Suprapubic skin (tissue), 4 donors: ENCODE measurements around the gene WWOX. TPM values are rescaled to one million over a fixed set of nuclear protein-coding genes. Genes with fewer than 3 reads are reported as not detected.

Source experiments
- DNase-seq, 2 donors: peaks; one replicate each; pipeline ENCODE4 v3.0.0-alpha.2; 2019; ENCODE audit warnings: low spot score in 2 of 2
- H3K27ac ChIP-seq: fragments of 200-600 bp; sonication (generic); one replicate; pipeline ENCODE4 v1.5.1; 2019
- H3K27me3 ChIP-seq: fragments of 200-600 bp; sonication (generic); one replicate; pipeline ENCODE4 v1.5.1; 2019
- H3K36me3 ChIP-seq: fragments of 200-600 bp; sonication (generic); one replicate; pipeline ENCODE4 v1.5.1; 2019
- H3K4me1 ChIP-seq: fragments of 200-600 bp; sonication (generic); one replicate; pipeline ENCODE4 v1.5.1; 2019
- H3K4me3 ChIP-seq: fragments of 200-600 bp; sonication (generic); one replicate; pipeline ENCODE4 v1.5.1; 2019; ENCODE audit warnings: mild to moderate bottlenecking
- H3K9me3 ChIP-seq: fragments of 200-600 bp; sonication (generic); one replicate; pipeline ENCODE4 v1.5.1; 2019
- EP300 ChIP-seq: sonication (generic); formaldehyde crosslinking; IDR thresholded peaks from one replicate; pipeline ENCODE4 v1.6.1; 2017; ENCODE audit warnings: antibody characterized with exemption
- POLR2A ChIP-seq, 2 donors: fragments of 450-650 bp; IDR thresholded peaks; one replicate each; pipeline ENCODE4 v1.6.1; 2017; ENCODE audit warnings: antibody characterized with exemption in 2 of 2, mild to moderate bottlenecking in 2 of 2, moderate library complexity in 2 of 2
- POLR2AphosphoS5 ChIP-seq, 3 donors: sonication (generic); formaldehyde crosslinking; IDR thresholded peaks; one replicate each; pipeline ENCODE4 v1.6.1; 2017; ENCODE audit warnings: antibody characterized with exemption in 3 of 3
- WGBS: methylation state at CpG from one replicate; pipeline ENCODE4 v1.1.5; 2018; 5-methylcytosine and 5-hydroxymethylcytosine counted together
- total RNA-seq, 4 donors: library from RNA; depleted of rRNA; stranded (reverse); fragments of >200 nt; gene quantifications; one replicate each; pipeline ENCODE4 v1.1.0, GENCODE V29; 2016
- TF ChIP-seq, protein P1 (sequence below), 2 donors: fragments of 200-600 bp in 1 of 2; fragments of 450-650 bp in 1 of 2; sonication (generic) in 1 of 2; IDR thresholded peaks; one replicate each; pipeline ENCODE4 v1.5.1; 2016 to 2019; ENCODE audit warnings: antibody characterized with exemption in 2 of 2, mild to moderate bottlenecking in 1 of 2, moderate library complexity in 1 of 2

The WWOX gene
- total RNA-seq, 4 donors from 2014 or later = 29.6 to 104 (median 47.3) TPM

DNA sequence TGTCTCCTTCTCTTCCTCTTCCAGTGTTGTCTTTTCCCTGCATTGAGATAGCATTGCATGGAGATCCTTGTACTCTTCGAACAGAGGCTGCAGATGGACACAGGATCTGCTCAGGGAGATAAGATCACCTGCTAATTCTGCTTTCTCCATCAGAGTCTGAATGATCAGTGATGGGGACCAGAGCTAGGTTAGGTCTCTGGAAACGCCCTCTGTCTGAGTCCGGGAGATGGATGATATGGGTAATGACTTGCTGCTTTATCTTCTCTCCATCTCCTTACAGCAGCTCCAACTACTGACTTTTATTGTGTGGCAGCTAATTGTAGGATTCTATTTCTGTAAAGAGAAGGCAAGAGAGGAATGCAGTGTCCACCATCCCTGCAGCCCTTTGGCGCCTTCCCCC, 435.6 kb downstream of the WWOX start:
- no peak for DNase-seq
- no peaks in the 10 kb centered on the region for H3K27me3 ChIP-seq
- H3K4me1 ChIP-seq = peaks cover 9% of the 10 kb centered on the region
- 74% methylated on average over 4 of the region's 4 CpGs for WGBS
- TF ChIP-seq EP300 = no peak
- TF ChIP-seq, protein P1, sequence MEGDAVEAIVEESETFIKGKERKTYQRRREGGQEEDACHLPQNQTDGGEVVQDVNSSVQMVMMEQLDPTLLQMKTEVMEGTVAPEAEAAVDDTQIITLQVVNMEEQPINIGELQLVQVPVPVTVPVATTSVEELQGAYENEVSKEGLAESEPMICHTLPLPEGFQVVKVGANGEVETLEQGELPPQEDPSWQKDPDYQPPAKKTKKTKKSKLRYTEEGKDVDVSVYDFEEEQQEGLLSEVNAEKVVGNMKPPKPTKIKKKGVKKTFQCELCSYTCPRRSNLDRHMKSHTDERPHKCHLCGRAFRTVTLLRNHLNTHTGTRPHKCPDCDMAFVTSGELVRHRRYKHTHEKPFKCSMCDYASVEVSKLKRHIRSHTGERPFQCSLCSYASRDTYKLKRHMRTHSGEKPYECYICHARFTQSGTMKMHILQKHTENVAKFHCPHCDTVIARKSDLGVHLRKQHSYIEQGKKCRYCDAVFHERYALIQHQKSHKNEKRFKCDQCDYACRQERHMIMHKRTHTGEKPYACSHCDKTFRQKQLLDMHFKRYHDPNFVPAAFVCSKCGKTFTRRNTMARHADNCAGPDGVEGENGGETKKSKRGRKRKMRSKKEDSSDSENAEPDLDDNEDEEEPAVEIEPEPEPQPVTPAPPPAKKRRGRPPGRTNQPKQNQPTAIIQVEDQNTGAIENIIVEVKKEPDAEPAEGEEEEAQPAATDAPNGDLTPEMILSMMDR (IDR thresholded peaks at IDR 0.05) = no peak
- TF ChIP-seq POLR2A (IDR thresholded peaks at IDR 0.05) = no peak
- no peak for TF ChIP-seq POLR2AphosphoS5 (IDR thresholded peaks at IDR 0.05)
- no peak overlapping the region for H3K4me3 ChIP-seq
- H3K9me3 ChIP-seq = no peaks in the 10 kb centered on the region
- no peak overlapping the region for H3K27ac ChIP-seq
- no peaks in the 10 kb centered on the region for H3K36me3 ChIP-seq

DNA sequence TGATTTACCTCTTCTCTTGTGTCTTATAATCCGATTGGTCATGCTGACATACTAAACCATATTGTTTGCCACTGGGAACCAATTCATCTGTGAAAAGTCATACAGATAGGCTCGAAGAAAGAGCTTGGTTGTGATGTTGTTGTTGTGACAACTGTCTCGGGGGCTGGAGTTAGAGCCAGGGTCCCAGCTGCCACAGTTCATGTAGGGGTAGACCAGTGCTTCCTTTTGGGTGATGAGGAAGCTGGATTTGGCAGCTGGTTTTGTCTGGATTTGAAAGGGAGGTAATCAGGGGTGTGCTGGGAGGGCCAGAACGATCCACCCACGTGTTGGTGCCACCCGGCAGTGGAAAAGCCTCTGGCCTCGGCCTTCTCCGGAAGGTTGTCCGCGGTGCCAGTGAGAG, 438.1 kb downstream of the WWOX start:
- no peak overlapping the region for H3K4me3 ChIP-seq
- H3K9me3 ChIP-seq = no peaks in the 10 kb centered on the region
- no peak for DNase-seq
- TF ChIP-seq POLR2AphosphoS5 (IDR thresholded peaks at IDR 0.05) (no peak), POLR2A (IDR thresholded peaks at IDR 0.05) (no peak)
- TF ChIP-seq, protein P1 (IDR thresholded peaks at IDR 0.05) = no peak
- no peak overlapping the region for H3K27ac ChIP-seq
- H3K36me3 ChIP-seq = no peaks in the 10 kb centered on the region
- peaks cover 9% of the 10 kb centered on the region for H3K4me1 ChIP-seq
- WGBS = 88% methylated on average over 10 of the region's 10 CpGs
- H3K27me3 ChIP-seq = no peaks in the 10 kb centered on the region

DNA sequence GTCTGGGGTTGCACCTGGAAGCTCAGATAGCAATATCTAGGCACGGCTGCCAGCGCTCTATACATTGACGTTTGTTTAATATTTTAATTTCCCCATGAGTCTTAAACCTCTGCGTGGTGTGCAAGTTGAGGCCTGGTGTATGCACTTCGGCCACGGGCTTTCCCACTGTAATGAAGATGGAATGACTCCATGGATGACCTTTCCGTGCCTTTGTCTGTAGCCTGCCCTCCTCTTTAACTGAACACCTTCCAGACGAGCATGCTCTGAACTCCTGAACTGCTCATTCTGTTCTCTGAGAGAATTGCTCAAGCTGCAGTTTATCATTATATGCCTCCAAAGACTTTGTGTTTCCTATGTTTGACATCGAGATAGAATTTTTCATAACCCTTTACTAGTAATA, 438.8 kb downstream of the WWOX start:
- no peak for DNase-seq
- Histone ChIP-seq H3K36me3 (no peaks in the 10 kb centered on the region), H3K4me1 (peaks cover 9% of the 10 kb centered on the region), H3K4me3 (no peak overlapping the region), H3K27ac (no peak overlapping the region), H3K27me3 (no peaks in the 10 kb centered on the region), H3K9me3 (no peaks in the 10 kb centered on the region)
- TF ChIP-seq POLR2AphosphoS5 (IDR thresholded peaks at IDR 0.05) (no peak), POLR2A (IDR thresholded peaks at IDR 0.05) (no peak), EP300 (no peak)
- TF ChIP-seq, protein P1 (IDR thresholded peaks at IDR 0.05) = no peak
- 69% methylated on average over 9 of the region's 9 CpGs for WGBS

DNA sequence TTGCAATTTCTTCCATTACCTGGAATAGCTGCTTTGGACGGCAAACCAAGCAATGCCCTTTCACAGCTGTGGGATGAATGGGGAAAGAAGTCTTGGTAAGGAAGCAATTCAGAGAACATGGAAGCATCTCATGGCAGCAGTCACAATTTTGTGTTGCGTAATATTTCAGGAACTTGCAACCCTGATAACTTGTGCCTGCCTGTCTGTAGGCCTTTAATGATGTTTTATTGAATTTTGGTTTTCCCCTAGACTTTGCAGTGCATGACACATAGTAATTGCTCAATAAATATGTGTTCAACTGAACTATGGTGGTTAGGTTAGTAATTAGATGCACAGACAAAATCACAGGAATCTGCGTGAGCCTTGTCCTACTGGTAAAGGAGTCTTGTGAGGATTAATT, 439.5 kb downstream of the WWOX start:
- WGBS = 63% methylated on average over 3 of the region's 3 CpGs

DNA sequence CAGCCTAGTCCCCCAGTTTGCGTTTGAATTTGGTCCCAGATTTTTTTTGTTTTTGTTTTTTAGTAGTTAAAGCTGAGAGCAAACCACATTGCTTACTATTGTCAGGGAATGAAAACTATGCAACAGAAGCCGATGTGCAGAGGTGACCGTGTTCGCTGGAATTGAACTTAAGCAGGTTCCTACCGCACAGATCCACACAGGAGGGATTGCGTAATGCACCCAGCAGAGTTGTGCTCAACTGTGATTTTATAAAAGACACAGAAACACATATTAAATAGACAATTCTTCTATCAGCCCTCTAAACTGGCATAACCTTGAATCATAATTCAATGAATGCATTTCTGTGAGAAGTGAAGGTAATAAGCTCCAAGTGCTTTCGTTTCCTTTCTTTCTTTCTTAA, 443.0 kb downstream of the WWOX start:
- H3K27ac ChIP-seq = no peak overlapping the region
- no peaks in the 10 kb centered on the region for H3K27me3 ChIP-seq
- TF ChIP-seq, protein P1 (IDR thresholded peaks at IDR 0.05) = no peak
- TF ChIP-seq POLR2A (IDR thresholded peaks at IDR 0.05) (no peak), POLR2AphosphoS5 (IDR thresholded peaks at IDR 0.05) (no peak), EP300 (no peak)
- DNase-seq = no peak
- H3K4me3 ChIP-seq = no peak overlapping the region
- WGBS = 85% methylated on average over 7 of the region's 7 CpGs
- peaks cover 9% of the 10 kb centered on the region for H3K4me1 ChIP-seq
- no peaks in the 10 kb centered on the region for H3K9me3 ChIP-seq
- no peaks in the 10 kb centered on the region for H3K36me3 ChIP-seq

More for the DNA sequence above, 439.5 kb downstream of the WWOX start:
- Histone ChIP-seq H3K4me1 (peaks cover 9% of the 10 kb centered on the region), H3K27ac (peak overlapping the region; percentile 38), H3K9me3 (no peaks in the 10 kb centered on the region), H3K36me3 (no peaks in the 10 kb centered on the region), H3K27me3 (no peaks in the 10 kb centered on the region), H3K4me3 (no peak overlapping the region)
- TF ChIP-seq POLR2AphosphoS5 (IDR thresholded peaks at IDR 0.05) = no peak
- TF ChIP-seq EP300 = no peak
- TF ChIP-seq POLR2A (IDR thresholded peaks at IDR 0.05) = no peak
- TF ChIP-seq, protein P1 (IDR thresholded peaks at IDR 0.05) = no peak
- DNase-seq = no peak
